H1 (cell line): ENCODE results near the gene CCDC106. TPM values are rescaled to one million over a fixed set of nuclear protein-coding genes. Genes with fewer than 3 reads are reported as not detected.
A peak's percentile ranks its signal among the peaks of the same experiment; 100 is the strongest.

Experiments used
- CTCF ChIA-PET: fragments of 300-600 bp; sonication (Branson Sonifier 250); formaldehyde crosslinking; loops from one replicate; lab custom pipeline; 2021; ENCODE audit not compliant: partially characterized antibody; lab: Charles Lee
- POLR2A ChIA-PET: fragments of 300-600 bp; sonication (Branson Sonifier 250); formaldehyde crosslinking; loops from one replicate; lab custom pipeline; 2021; ENCODE audit warnings: inconsistent platforms; ENCODE audit not compliant: partially characterized antibody; lab: Charles Lee
- DNase-seq, 2 experiments: peaks; one replicate each; pipeline versions ENCODE4 v3.0.0 to v3.0.0-alpha.2; 2010 to 2022; ENCODE audit warnings: low spot score in 2 of 2, low read depth in 1 of 2, mixed read lengths in 1 of 2
- FAIRE-seq: peaks from 2 replicates; lab custom pipeline; 2011; peaks lifted over from hg19 to GRCh38; lab: Jason Lieb, UNC
- H2AFZ ChIP-seq: 2 replicates; pipeline ENCODE4 v1.8.1; 2012; ENCODE audit warnings: low read length, inconsistent platforms
- H2AK5ac ChIP-seq: 2 replicates; pipeline ENCODE4 v1.6.1; 2013; ENCODE audit warnings: low read depth, low read length
- H2BK120ac ChIP-seq: replicated peaks from 2 replicates; pipeline ENCODE3; 2013; ENCODE audit warnings: low read depth, low read length, inconsistent platforms
- H2BK12ac ChIP-seq: 2 replicates; pipeline ENCODE4 v1.6.1; 2013; ENCODE audit warnings: low read depth, low read length
- H2BK15ac ChIP-seq: 2 replicates; pipeline ENCODE4 v1.6.1; 2013; ENCODE audit warnings: low read length
- H2BK20ac ChIP-seq: 2 replicates; pipeline ENCODE4 v1.6.1; 2013; ENCODE audit warnings: low read length
- H2BK5ac ChIP-seq: 2 replicates; pipeline ENCODE4 v1.6.1; 2013; ENCODE audit warnings: low read depth, low read length
- H3K14ac ChIP-seq: 2 replicates; pipeline ENCODE4 v1.6.1; 2013; ENCODE audit warnings: inconsistent platforms; ENCODE audit not compliant: insufficient read length
- H3K18ac ChIP-seq: 2 replicates; pipeline ENCODE4 v1.6.1; 2013; ENCODE audit warnings: low read length; ENCODE audit errors: extremely low read depth
- H3K23ac ChIP-seq: 2 replicates; pipeline ENCODE4 v1.6.1; 2013; ENCODE audit warnings: inconsistent platforms; ENCODE audit not compliant: insufficient read length
- H3K23me2 ChIP-seq: 2 replicates; pipeline ENCODE4 v1.6.1; 2013; ENCODE audit warnings: low read depth, low read length
- H3K27ac ChIP-seq: 2 replicates; pipeline ENCODE4 v1.6.1; 2011; ENCODE audit warnings: low read depth, low read length, inconsistent platforms
- H3K27me3 ChIP-seq, 4 experiments: replicated peaks in 1 of 4; 1 replicate in 1 of 4; 2 replicates in 3 of 4; pipeline versions ENCODE4 v1.6.1 to v1.8.1; 2011 to 2013; ENCODE audit warnings: low read length in 3 of 4, mild to moderate bottlenecking in 3 of 4, inconsistent platforms in 2 of 4, mixed read lengths in 2 of 4, moderate library complexity in 1 of 4; ENCODE audit not compliant: control insufficient read depth in 3 of 4, insufficient read depth in 3 of 4; ENCODE audit errors: extremely low read depth in 1 of 4
- H3K36me3 ChIP-seq, 4 experiments: 2 replicates each; pipeline versions ENCODE4 v1.6.1 to v1.8.1; 2011 to 2013; ENCODE audit warnings: mild to moderate bottlenecking in 4 of 4, low read length in 3 of 4, moderate library complexity in 2 of 4, control low read depth in 1 of 4, inconsistent platforms in 1 of 4; ENCODE audit not compliant: insufficient read depth in 4 of 4, control insufficient read depth in 2 of 4
- H3K4ac ChIP-seq: replicated peaks from 2 replicates; pipeline ENCODE3; 2013; ENCODE audit warnings: low read length, low read depth, mixed read lengths, inconsistent platforms; ENCODE audit not compliant: insufficient read length
- H3K4me1 ChIP-seq, 4 experiments: replicated peaks in 1 of 4; 1 replicate in 1 of 4; 2 replicates in 3 of 4; pipeline versions ENCODE4 v1.6.1 to v1.8.1; 2011 to 2013; ENCODE audit warnings: low read length in 3 of 4, inconsistent platforms in 2 of 4, mixed read lengths in 1 of 4; ENCODE audit not compliant: insufficient read depth in 4 of 4, control insufficient read depth in 3 of 4
- H3K4me2 ChIP-seq, 2 experiments: 2 replicates each; pipeline versions ENCODE4 v1.6.1 to v1.8.1; 2011 to 2013; ENCODE audit warnings: low read depth in 2 of 2, low read length in 2 of 2, control low read depth in 1 of 2, inconsistent platforms in 1 of 2, mild to moderate bottlenecking in 1 of 2; ENCODE audit not compliant: insufficient read depth in 1 of 2
- H3K4me3 ChIP-seq, 4 experiments: fragments of 200-600, 300-600 bp in 1 of 4; sonication (generic), shearing (Covaris generic), sonication (Bioruptor Twin) in 1 of 4; 2 replicates each; pipeline versions ENCODE4 v1.5.1 to v1.8.1; 2011 to 2016; ENCODE audit warnings: low read length in 4 of 4, low read depth in 3 of 4, control low read depth in 2 of 4, inconsistent platforms in 2 of 4, mild to moderate bottlenecking in 2 of 4, mixed read lengths in 1 of 4, moderate library complexity in 1 of 4; ENCODE audit not compliant: insufficient read depth in 2 of 4; ENCODE audit errors: extremely low read depth in 1 of 4
- H3K56ac ChIP-seq: replicated peaks from 2 replicates; pipeline ENCODE3; 2013; ENCODE audit warnings: low read depth, mild to moderate bottlenecking, mixed read lengths, low read length, inconsistent platforms; ENCODE audit not compliant: insufficient read length
- H3K79me1 ChIP-seq: 2 replicates; pipeline ENCODE4 v1.6.1; 2013; ENCODE audit warnings: low read depth, low read length, control low read depth
- H3K79me2 ChIP-seq, 2 experiments: 2 replicates each; pipeline versions ENCODE4 v1.6.1 to v1.8.1; 2012 to 2013; ENCODE audit warnings: low read length in 2 of 2, mild to moderate bottlenecking in 2 of 2, inconsistent platforms in 1 of 2; ENCODE audit not compliant: insufficient read depth in 2 of 2, control insufficient read depth in 1 of 2
- H3K9ac ChIP-seq, 4 experiments: replicated peaks in 1 of 4; 1 replicate in 1 of 4; 2 replicates in 3 of 4; pipeline versions ENCODE4 v1.6.1 to v1.8.1; 2011 to 2013; ENCODE audit warnings: low read depth in 3 of 4, low read length in 3 of 4, control low read depth in 2 of 4, mild to moderate bottlenecking in 2 of 4, moderate library complexity in 2 of 4, inconsistent platforms in 1 of 4; ENCODE audit errors: extremely low read depth in 1 of 4
- H3K9me3 ChIP-seq, 2 experiments: 2 replicates each; pipeline versions ENCODE4 v1.6.1 to v1.8.1; 2012 to 2013; ENCODE audit warnings: mild to moderate bottlenecking in 2 of 2, moderate library complexity in 2 of 2, control low read depth in 1 of 2, inconsistent platforms in 1 of 2, low read depth in 1 of 2, low read length in 1 of 2, mixed read lengths in 1 of 2; ENCODE audit not compliant: insufficient read depth in 2 of 2
- H4K20me1 ChIP-seq, 2 experiments: replicated peaks in 1 of 2; 2 replicates each; pipeline versions ENCODE3 to v1.8.1; 2011 to 2013; ENCODE audit warnings: inconsistent platforms in 2 of 2, low read length in 2 of 2, mild to moderate bottlenecking in 1 of 2; ENCODE audit not compliant: insufficient read depth in 2 of 2, control insufficient read depth in 1 of 2
- H4K5ac ChIP-seq: 2 replicates; pipeline ENCODE4 v1.6.1; 2013; ENCODE audit warnings: low read length, low read depth, mixed read lengths, inconsistent platforms; ENCODE audit not compliant: insufficient read length
- H4K8ac ChIP-seq: 2 replicates; pipeline ENCODE4 v1.8.0; 2013; ENCODE audit warnings: mild to moderate bottlenecking, moderate library complexity, low read length, inconsistent platforms; ENCODE audit not compliant: insufficient read depth; ENCODE audit errors: extremely low read depth
- H4K91ac ChIP-seq: replicated peaks from 2 replicates; pipeline ENCODE3; 2013; ENCODE audit warnings: low read length, mixed read lengths, inconsistent platforms; ENCODE audit not compliant: insufficient read length
- BCL11A ChIP-seq, 2 experiments: IDR thresholded peaks; one replicate each; pipeline ENCODE4 v1.6.1; 2011; ENCODE audit warnings: low read depth in 2 of 2, low read length in 2 of 2, mild to moderate bottlenecking in 2 of 2
- CBX5 ChIP-seq: fragments of 300-800, 300-1000 bp; sonication (generic); IDR thresholded peaks from 2 replicates; pipeline ENCODE4 v1.7.1; 2016; ENCODE audit warnings: antibody characterized with exemption, low read length, low read depth
- POLR2A ChIP-seq, 2 experiments: IDR thresholded peaks; 1 replicate in 1 of 2; 2 replicates in 1 of 2; pipeline ENCODE4 v1.6.1; 2011; ENCODE audit warnings: low read depth in 2 of 2, low read length in 2 of 2, mild to moderate bottlenecking in 2 of 2; ENCODE audit errors: control extremely low read depth in 1 of 2
- WGBS, 2 experiments: shearing (Covaris generic) in 1 of 2; methylation state at CpG; one replicate each; pipeline versions ENCODE4 v1.1.6 to v1.1.7; 2013 to 2015; ENCODE audit warnings: low lambda C conversion rate in 2 of 2, mixed read lengths in 2 of 2, inconsistent platforms in 1 of 2, low coverage in 1 of 2, missing lambda C conversion rate in 1 of 2; ENCODE audit not compliant: insufficient replicate concordance in 2 of 2, insufficient coverage in 1 of 2, insufficient read length in 1 of 2; ENCODE audit errors: extremely low coverage in 1 of 2, missing lambda C conversion rate in 1 of 2; 5-methylcytosine and 5-hydroxymethylcytosine counted together
- polyA plus RNA-seq, 7 experiments: library from polyadenylated mRNA; depleted of rRNA in 3 of 7; stranded (reverse) in 5 of 7; unstranded in 2 of 7; fragments of >200 nt in 5 of 7; fragments of 200-250 nt in 2 of 7; gene quantifications; 1 replicate in 5 of 7; 2 replicates in 1 of 7; 4 replicates in 1 of 7; pipeline versions ENCODE4 v1.2.1 to v1.2.3, GENCODE V29; 2011 to 2013; ENCODE audit warnings: missing spikeins in 2 of 7, mixed read lengths in 2 of 7
- total RNA-seq: library from RNA; stranded (reverse); fragmentation: NEBNext Ultra II Directional; extraction: Animal tissue kit (Norgen Biotek cat#: 25700); gene quantifications from 2 replicates; pipeline ENCODE4 v1.2.1, GENCODE V29; 2021
- TF ChIP-seq, protein P1 (sequence below): IDR thresholded peaks from 2 replicates; pipeline ENCODE4 v1.6.1; 2011; ENCODE audit warnings: low read length, improper control_type of control experiment

The CCDC106 gene
- total and polyA plus RNA-seq, 2 of the 8 experiments (the other 6 are each of a cell fraction or from before 2014, with no cell fraction given): 12.0 to 20.1 TPM

DNA sequence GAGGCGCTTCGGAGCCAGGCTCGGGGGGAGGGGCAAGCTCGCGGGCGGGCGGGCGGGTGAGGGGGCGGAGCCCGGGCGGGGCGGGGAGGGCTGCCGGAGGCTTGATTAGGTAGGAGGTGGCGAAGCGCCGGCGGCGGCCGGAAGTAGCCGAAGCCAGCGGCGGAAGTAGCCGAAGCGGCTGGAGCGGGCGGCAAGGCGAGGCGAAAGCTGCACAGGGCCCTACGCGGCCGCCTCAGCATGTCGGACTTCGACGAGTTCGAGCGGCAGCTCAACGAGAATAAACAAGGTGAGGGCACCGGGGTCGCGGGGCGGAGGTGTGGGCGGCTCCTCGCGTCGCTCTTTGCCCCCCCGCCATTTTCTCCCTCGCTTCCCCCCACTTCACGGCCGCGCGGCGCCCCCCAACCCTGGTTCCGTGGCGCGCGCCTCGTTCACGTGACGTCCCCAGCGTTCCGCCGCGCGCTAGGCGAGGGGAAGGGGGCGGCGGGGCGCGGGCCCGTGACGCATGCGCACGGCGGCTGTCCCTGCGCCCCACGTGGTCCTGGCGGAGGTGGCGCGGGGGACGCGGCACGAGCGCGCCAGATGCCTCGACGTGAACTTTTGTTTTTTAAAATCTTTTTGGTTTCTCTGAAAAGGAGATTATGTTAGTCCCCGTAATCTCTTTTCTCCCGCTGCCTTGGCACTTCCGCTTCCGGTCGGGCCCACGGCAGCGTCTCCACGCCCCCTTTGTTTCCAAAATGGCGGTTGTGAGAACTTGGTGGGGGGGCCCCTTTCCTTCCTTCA, 7.0 kb downstream of the CCDC106 start, which contains the start of gene U2AF2:
U2AF2 (plus strand) TSS at position 168 of the 780 bp plus-strand sequence; CDS start at position 238, 70 bp downstream.
- Histone ChIP-seq H3K9me3 (no peaks in the 10 kb centered on the region), H3K9ac (peak within 1 kb of the TSS; percentile 98 to 100 (median 99)), H3K23me2 (peaks cover 13% of the 10 kb centered on the region), H3K23ac (no peak within 1 kb of the TSS), H2BK20ac (0 out of 2 replicates have a peak within 1 kb of the TSS, but pooled peaks have one; percentile 13), H3K4me2 (peak within 1 kb of the TSS; percentile 81 to 94), H4K91ac (peak within 1 kb of the TSS; percentile 98), H3K27ac (peak within 1 kb of the TSS; percentile 98), H3K79me2 (peaks cover 44 to 47% of the 10 kb centered on the region in 2 experiments), H2AFZ (peak within 1 kb of the TSS; percentile 99), H4K20me1 (peaks cover 19 to 20% of the 10 kb centered on the region in 2 experiments), H3K18ac (peak within 1 kb of the TSS; percentile 100), H2BK5ac (peak within 1 kb of the TSS; percentile 100), H3K4me1 (peaks cover 3 to 18% (median 10%) of the 10 kb centered on the region in 4 experiments; a peak in 6 of 7 replicates), H4K5ac (peak within 1 kb of the TSS; percentile 96), H4K8ac (peak within 1 kb of the TSS; percentile 99), H3K27me3 (no peaks in the 10 kb centered on the region), H3K56ac (peak within 1 kb of the TSS; percentile 94), H3K79me1 (peaks cover 5% of the 10 kb centered on the region; the same call in 1 of the 2 replicates), H2AK5ac (peak within 1 kb of the TSS; percentile 96), H3K4ac (peak within 1 kb of the TSS; percentile 36), H2BK12ac (peak within 1 kb of the TSS; percentile 98), H2BK15ac (peak within 1 kb of the TSS; percentile 10; the same call in 1 of the 2 replicates), H3K14ac (peak within 1 kb of the TSS; percentile 62), H2BK120ac (peak within 1 kb of the TSS; percentile 11), H3K4me3 (peak within 1 kb of the TSS; percentile 84 to 93 (median 92)), H3K36me3 (peaks cover 2 to 9% (median 4%) of the 10 kb centered on the region in 4 experiments; a peak in 3 of 8 replicates)
- POLR2A ChIA-PET: interaction anchor here (0.6 to 2.8 kb wide), 19 partner anchors 9 to 514 kb away, joined by 3 to 16 read pairs (median 5); partner anchors contain the start of genes EPN1, FIZ1, TMEM238 and ZNF524
- CTCF ChIA-PET: interaction anchor here (0.6 to 1.0 kb wide), 16 partner anchors 13 to 653 kb away, joined by 3 to 10 read pairs (median 3); no protein-coding TSS in a partner anchor
- WGBS, 2 experiments: 1% methylated on average over 34 of the region's 95 CpGs; no CpG with 5 or more reads in 1 of the 2 experiments
- DNase-seq: peak in 1 of 2 experiments; percentile 97
- FAIRE-seq: no peak
- TF ChIP-seq CBX5: no peak
- TF ChIP-seq POLR2A (IDR thresholded peaks at IDR 0.05; ENCODE audit: control extremely low read depth in 1 of 2, low read depth in 2 of 2, low read length in 2 of 2): peak; percentile 66 to 89
- TF ChIP-seq BCL11A (IDR thresholded peaks at IDR 0.05; ENCODE audit: low read depth in 2 of 2, low read length in 2 of 2): no peak
- TF ChIP-seq, protein P1, sequence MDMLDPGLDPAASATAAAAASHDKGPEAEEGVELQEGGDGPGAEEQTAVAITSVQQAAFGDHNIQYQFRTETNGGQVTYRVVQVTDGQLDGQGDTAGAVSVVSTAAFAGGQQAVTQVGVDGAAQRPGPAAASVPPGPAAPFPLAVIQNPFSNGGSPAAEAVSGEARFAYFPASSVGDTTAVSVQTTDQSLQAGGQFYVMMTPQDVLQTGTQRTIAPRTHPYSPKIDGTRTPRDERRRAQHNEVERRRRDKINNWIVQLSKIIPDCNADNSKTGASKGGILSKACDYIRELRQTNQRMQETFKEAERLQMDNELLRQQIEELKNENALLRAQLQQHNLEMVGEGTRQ: peak; percentile 51; the same call in 1 of the 2 replicates
